H9 (cell line): ENCODE data around the gene PKNOX2. TPM values are rescaled to one million over a fixed set of nuclear protein-coding genes. Genes with fewer than 3 reads are reported as not detected.

Experiments
- DNase-seq: peaks from one replicate; pipeline ENCODE4 v3.0.0-alpha.2; 2017
- H2AFZ ChIP-seq: one replicate; pipeline ENCODE4 v1.6.1; 2013; ENCODE audit warnings: mild to moderate bottlenecking, low read length, control low read depth, moderate library complexity
- H2AK5ac ChIP-seq: 2 replicates; pipeline ENCODE4 v1.6.1; 2013; ENCODE audit warnings: low read length, control low read depth, mixed read lengths; ENCODE audit not compliant: insufficient read length
- H2BK120ac ChIP-seq: one replicate; pipeline ENCODE4 v1.6.1; 2013; ENCODE audit warnings: low read depth, mild to moderate bottlenecking, low read length, control low read depth, inconsistent platforms; ENCODE audit not compliant: poor library complexity, severe bottlenecking
- H2BK12ac ChIP-seq: 2 replicates; pipeline ENCODE4 v1.6.1; 2013; ENCODE audit warnings: low read length, control low read depth, mixed read lengths, low read depth; ENCODE audit not compliant: insufficient read length
- H2BK15ac ChIP-seq: 2 replicates; pipeline ENCODE4 v1.6.1; 2013; ENCODE audit warnings: low read depth, low read length, control low read depth
- H2BK20ac ChIP-seq: one replicate; pipeline ENCODE4 v1.6.1; 2013; ENCODE audit warnings: low read depth, mild to moderate bottlenecking, low read length, control low read depth, inconsistent platforms; ENCODE audit not compliant: poor library complexity, severe bottlenecking
- H2BK5ac ChIP-seq: 2 replicates; pipeline ENCODE4 v1.6.1; 2013; ENCODE audit warnings: low read length, control low read depth, mixed read lengths; ENCODE audit not compliant: insufficient read length
- H3K14ac ChIP-seq: 2 replicates; pipeline ENCODE4 v1.6.1; 2013; ENCODE audit warnings: low read length, control low read depth; ENCODE audit not compliant: insufficient read depth
- H3K18ac ChIP-seq: 2 replicates; pipeline ENCODE4 v1.6.1; 2013; ENCODE audit warnings: low read depth, mild to moderate bottlenecking, mixed read lengths, low read length, control low read depth; ENCODE audit not compliant: insufficient read length
- H3K23ac ChIP-seq: 2 replicates; pipeline ENCODE4 v1.6.1; 2013; ENCODE audit warnings: low read length, control low read depth, mixed read lengths, low read depth; ENCODE audit not compliant: insufficient read length
- H3K23me2 ChIP-seq: 2 replicates; pipeline ENCODE4 v1.6.1; 2013; ENCODE audit warnings: low read depth, mild to moderate bottlenecking, mixed read lengths, low read length, control low read depth; ENCODE audit not compliant: insufficient read length, poor library complexity, severe bottlenecking
- H3K27ac ChIP-seq: 2 replicates; pipeline ENCODE4 v1.5.1; 2013; ENCODE audit warnings: low read length, control low read depth, mixed read lengths, low read depth; ENCODE audit not compliant: insufficient read length
- H3K27me3 ChIP-seq: 2 replicates; pipeline ENCODE4 v1.6.1; 2013; ENCODE audit warnings: low read length, control low read depth, inconsistent platforms; ENCODE audit not compliant: insufficient read depth
- H3K4ac ChIP-seq: 2 replicates; pipeline ENCODE4 v1.6.1; 2013; ENCODE audit warnings: low read depth, mild to moderate bottlenecking, control low read depth, inconsistent platforms, low read length, moderate library complexity
- H3K4me1 ChIP-seq: 2 replicates; pipeline ENCODE4 v1.6.1; 2013; ENCODE audit warnings: low read length, control low read depth, inconsistent platforms; ENCODE audit not compliant: insufficient read depth
- H3K4me2 ChIP-seq: 2 replicates; pipeline ENCODE4 v1.6.1; 2013; ENCODE audit warnings: low read length, control low read depth, mixed read lengths; ENCODE audit not compliant: insufficient read length, insufficient read depth
- H3K56ac ChIP-seq: 2 replicates; pipeline ENCODE4 v1.6.1; 2013; ENCODE audit warnings: low read depth, mild to moderate bottlenecking, mixed read lengths, low read length, control low read depth; ENCODE audit not compliant: insufficient read length
- H3K79me1 ChIP-seq: 2 replicates; pipeline ENCODE4 v1.6.1; 2013; ENCODE audit warnings: low read depth, mild to moderate bottlenecking, moderate library complexity, low read length, control low read depth, inconsistent platforms; ENCODE audit not compliant: insufficient read depth, poor library complexity, severe bottlenecking
- H3K79me2 ChIP-seq: 2 replicates; pipeline ENCODE4 v1.6.1; 2013; ENCODE audit warnings: low read length, control low read depth, inconsistent platforms; ENCODE audit not compliant: insufficient read depth
- H3K9ac ChIP-seq: 2 replicates; pipeline ENCODE4 v1.6.1; 2013; ENCODE audit warnings: low read length, control low read depth, mixed read lengths; ENCODE audit not compliant: insufficient read length; ENCODE audit errors: extremely low read depth
- H3K9me3 ChIP-seq: one replicate; pipeline ENCODE4 v1.6.1; 2013; ENCODE audit warnings: low read depth, low read length, inconsistent platforms; ENCODE audit not compliant: control insufficient read depth
- H3T11ph ChIP-seq: one replicate; pipeline ENCODE4 v1.6.1; 2013; ENCODE audit warnings: mild to moderate bottlenecking, low read length, control low read depth, inconsistent platforms
- H4K20me1 ChIP-seq: one replicate; pipeline ENCODE4 v1.6.1; 2013; ENCODE audit not compliant: control insufficient read depth, insufficient read length, insufficient read depth
- H4K5ac ChIP-seq: 2 replicates; pipeline ENCODE4 v1.6.1; 2013; ENCODE audit warnings: low read depth, mild to moderate bottlenecking, mixed read lengths, low read length, control low read depth; ENCODE audit not compliant: insufficient read length
- H4K8ac ChIP-seq: replicated peaks from 2 replicates; pipeline ENCODE4 v1.6.1; 2013; ENCODE audit warnings: low read length, control low read depth, mixed read lengths, low read depth; ENCODE audit not compliant: insufficient read length
- H4K91ac ChIP-seq: 2 replicates; pipeline ENCODE4 v1.6.1; 2013; ENCODE audit warnings: low read depth, mild to moderate bottlenecking, moderate library complexity, mixed read lengths, low read length, control low read depth; ENCODE audit not compliant: insufficient read length
- H3K27ac Mint-ChIP-seq, 3 experiments: 2 replicates in 2 of 3; 3 replicates in 1 of 3; pipeline ENCODE4 v1.8.0; 2020 to 2021; ENCODE audit warnings: mixed read lengths in 3 of 3, mild to moderate bottlenecking in 1 of 3, moderate library complexity in 1 of 3
- H3K27me3 Mint-ChIP-seq: 2 replicates; pipeline ENCODE4 v1.8.0; 2021; ENCODE audit warnings: low read depth, mild to moderate bottlenecking, moderate library complexity, mixed read lengths
- H3K36me3 Mint-ChIP-seq, 3 experiments: 2 replicates in 2 of 3; 3 replicates in 1 of 3; pipeline ENCODE4 v1.8.0; 2020 to 2021; ENCODE audit warnings: low read depth in 3 of 3, mixed read lengths in 3 of 3; ENCODE audit not compliant: insufficient read depth in 1 of 3
- H3K4me1 Mint-ChIP-seq, 2 experiments: 2 replicates each; pipeline ENCODE4 v1.8.0; 2020; ENCODE audit warnings: mixed read lengths in 2 of 2
- H3K4me3 Mint-ChIP-seq, 2 experiments: 2 replicates in 1 of 2; 3 replicates in 1 of 2; pipeline ENCODE4 v1.8.0; 2020 to 2021; ENCODE audit warnings: mild to moderate bottlenecking in 2 of 2, mixed read lengths in 2 of 2, moderate library complexity in 1 of 2
- H3K9me3 Mint-ChIP-seq, 2 experiments: 2 replicates in 1 of 2; 3 replicates in 1 of 2; pipeline ENCODE4 v1.8.0; 2020; ENCODE audit warnings: mild to moderate bottlenecking in 2 of 2, mixed read lengths in 2 of 2, moderate library complexity in 1 of 2
- WGBS: extraction: QIAGEN DNeasy Blood & Tissue Kit; methylation state at CpG from one replicate; pipeline ENCODE4 v1.1.7; 2013; ENCODE audit warnings: missing lambda C conversion rate, low lambda C conversion rate, mixed read lengths; ENCODE audit not compliant: insufficient read length; ENCODE audit errors: extremely low coverage; 5-methylcytosine and 5-hydroxymethylcytosine counted together
- total RNA-seq: library from RNA; stranded (reverse); gene quantifications from 2 replicates; pipeline ENCODE4 v1.2.1, GENCODE V29; 2021
- TF ChIP-seq, protein P1 (sequence below): fragments of 200-600 bp; sonication (generic); conservative IDR thresholded peaks from 3 replicates; pipeline ENCODE4 v1.8.0; 2021; ENCODE audit warnings: antibody characterized with exemption, mild to moderate bottlenecking

Gene PKNOX2
- total RNA-seq, 1 experiment from 2014 or later, result 1.3 TPM

- Histone ChIP-seq H2AK5ac (peak overlapping the region; percentile 17), H2BK15ac (no peak overlapping the region), H3K23me2 (peaks cover 12% of the 10 kb centered on the region), H4K91ac (no peak overlapping the region), H4K5ac (no peak overlapping the region), H3K9ac (no peak overlapping the region), H3K4ac (no peak overlapping the region), H3K79me2 (no peaks in the 10 kb centered on the region), H3K27me3 (no peaks in the 10 kb centered on the region; the same call in 1 of the 2 replicates), H3K79me1 (no peaks in the 10 kb centered on the region), H3K27ac (no peak overlapping the region), H4K20me1 (peaks cover 4% of the 10 kb centered on the region), H3K23ac (no peak overlapping the region), H3K56ac (no peak overlapping the region), H4K8ac (no peak overlapping the region), H3K4me1 (peaks cover 24% of the 10 kb centered on the region), H3K9me3 (no peaks in the 10 kb centered on the region), H3K18ac (no peak overlapping the region), H3K4me2 (no peak overlapping the region), H3K14ac (no peak overlapping the region), H2BK5ac (no peak overlapping the region), H2BK20ac (no peak overlapping the region), H3T11ph (no peak overlapping the region), H2BK12ac (no peak overlapping the region), H2BK120ac (no peak overlapping the region), H2AFZ (no peak overlapping the region)
- Mint-ChIP-seq H3K27me3 (peaks cover 22% of the 10 kb centered on the region), H3K27ac (no peak overlapping the region), H3K36me3 (peaks cover 0 to 2% (median 0%) of the 10 kb centered on the region in 3 experiments; a peak in 1 of 7 replicates), H3K4me1 (peaks cover 53 to 55% of the 10 kb centered on the region in 2 experiments), H3K4me3 (no peak overlapping the region), H3K9me3 (no peaks in the 10 kb centered on the region)
- WGBS, result no CpG with 5 or more reads among the region's 3 CpGs
- DNase-seq, result no peak
- TF ChIP-seq, protein P1, sequence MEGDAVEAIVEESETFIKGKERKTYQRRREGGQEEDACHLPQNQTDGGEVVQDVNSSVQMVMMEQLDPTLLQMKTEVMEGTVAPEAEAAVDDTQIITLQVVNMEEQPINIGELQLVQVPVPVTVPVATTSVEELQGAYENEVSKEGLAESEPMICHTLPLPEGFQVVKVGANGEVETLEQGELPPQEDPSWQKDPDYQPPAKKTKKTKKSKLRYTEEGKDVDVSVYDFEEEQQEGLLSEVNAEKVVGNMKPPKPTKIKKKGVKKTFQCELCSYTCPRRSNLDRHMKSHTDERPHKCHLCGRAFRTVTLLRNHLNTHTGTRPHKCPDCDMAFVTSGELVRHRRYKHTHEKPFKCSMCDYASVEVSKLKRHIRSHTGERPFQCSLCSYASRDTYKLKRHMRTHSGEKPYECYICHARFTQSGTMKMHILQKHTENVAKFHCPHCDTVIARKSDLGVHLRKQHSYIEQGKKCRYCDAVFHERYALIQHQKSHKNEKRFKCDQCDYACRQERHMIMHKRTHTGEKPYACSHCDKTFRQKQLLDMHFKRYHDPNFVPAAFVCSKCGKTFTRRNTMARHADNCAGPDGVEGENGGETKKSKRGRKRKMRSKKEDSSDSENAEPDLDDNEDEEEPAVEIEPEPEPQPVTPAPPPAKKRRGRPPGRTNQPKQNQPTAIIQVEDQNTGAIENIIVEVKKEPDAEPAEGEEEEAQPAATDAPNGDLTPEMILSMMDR, result no peak
These were observed 208.4 kb downstream of the PKNOX2 start for GRCh38 chr11:125372911-125373310.
